MM.1S (cell line): ENCODE measurements around the gene HRK.

ENCODE experiments used
- DNase-seq: peaks from one replicate; pipeline ENCODE4 v3.0.0-alpha.2; 2015
- H2AFZ ChIP-seq: fragments of 300-600 bp; sonication (generic); 2 replicates; pipeline ENCODE4 v1.6.0; 2016; ENCODE audit warnings: antibody characterized with exemption, low read length
- H3F3A ChIP-seq: fragments of 300-600 bp; sonication (generic); 2 replicates; pipeline ENCODE4 v1.6.1; 2016; ENCODE audit warnings: mild to moderate bottlenecking, antibody characterized with exemption, low read length, moderate library complexity, mixed read lengths; ENCODE audit not compliant: insufficient read depth
- H3K27ac ChIP-seq: fragments of 300-600 bp; sonication (generic); 2 replicates; pipeline ENCODE4 v1.5.1; 2016; ENCODE audit warnings: mild to moderate bottlenecking, low read length
- H3K27me3 ChIP-seq: fragments of 300-600 bp; sonication (generic); replicated peaks from 2 replicates; pipeline ENCODE4 v1.6.0; 2016; ENCODE audit warnings: low read length; ENCODE audit not compliant: insufficient read depth
- H3K36me3 ChIP-seq: fragments of 300-600 bp; sonication (generic); replicated peaks from 2 replicates; pipeline ENCODE4 v1.6.1; 2016; ENCODE audit warnings: mild to moderate bottlenecking, low read length, mixed read lengths; ENCODE audit not compliant: insufficient read depth
- H3K4me1 ChIP-seq: fragments of 300-600 bp; sonication (generic); 2 replicates; pipeline ENCODE4 v1.6.1; 2016; ENCODE audit warnings: low read length, mixed read lengths
- H3K4me2 ChIP-seq: fragments of 300-600 bp; sonication (generic); 2 replicates; pipeline ENCODE4 v1.6.0; 2016; ENCODE audit warnings: low read depth, low read length
- H3K4me3 ChIP-seq: fragments of 300-600 bp; sonication (generic); 2 replicates; pipeline ENCODE4 v1.5.1; 2016; ENCODE audit warnings: low read length, mixed read lengths
- H3K79me2 ChIP-seq: fragments of 300-600 bp; sonication (generic); 2 replicates; pipeline ENCODE4 v1.6.1; 2016; ENCODE audit warnings: mixed run types, low read length, mixed read lengths
- H3K9ac ChIP-seq: fragments of 300-600 bp; sonication (generic); 2 replicates; pipeline ENCODE4 v1.6.1; 2016; ENCODE audit warnings: low read length, mixed read lengths
- H3K9me2 ChIP-seq: fragments of 300-600 bp; sonication (generic); replicated peaks from 2 replicates; pipeline ENCODE4 v1.6.1; 2016; ENCODE audit warnings: mild to moderate bottlenecking, low read length, mixed read lengths; ENCODE audit not compliant: insufficient read depth
- H3K9me3 ChIP-seq: fragments of 300-600 bp; sonication (generic); replicated peaks from 2 replicates; pipeline ENCODE4 v1.6.1; 2016; ENCODE audit warnings: mild to moderate bottlenecking, low read length, mixed read lengths; ENCODE audit not compliant: insufficient read depth
- H4K20me1 ChIP-seq: fragments of 300-600 bp; sonication (generic); 2 replicates; pipeline ENCODE4 v1.6.1; 2016; ENCODE audit warnings: mild to moderate bottlenecking, low read length, moderate library complexity, mixed read lengths; ENCODE audit not compliant: insufficient read depth
- CTCF ChIP-seq: fragments of 300-600 bp; sonication (generic); IDR thresholded peaks from 2 replicates; pipeline ENCODE4 v1.5.1; 2016; ENCODE audit warnings: antibody characterized with exemption, low read length, mixed read lengths
- EZH2 ChIP-seq: fragments of 300-600 bp; sonication (generic); optimal IDR thresholded peaks from 2 replicates; pipeline ENCODE3; 2017; ENCODE audit warnings: low read depth, mild to moderate bottlenecking, antibody characterized with exemption, low read length, mixed read lengths
- EZH2phosphoT487 ChIP-seq: fragments of 300-600 bp; sonication (generic); IDR thresholded peaks from 2 replicates; pipeline ENCODE4 v1.6.1; 2018; ENCODE audit warnings: antibody characterized with exemption, low read length

HRK gene

GRCh38 chr12:116807546-116807945 lies 73.7 kb downstream of the HRK start:
- DNase-seq, result no peak
- Histone ChIP-seq H3K9me3 (no peaks in the 10 kb centered on the region), H3K9me2 (no peaks in the 10 kb centered on the region), H3K79me2 (no peaks in the 10 kb centered on the region), H3K4me2 (no peak overlapping the region), H3K9ac (no peak overlapping the region), H3F3A (peaks cover 11% of the 10 kb centered on the region), H3K27ac (no peak overlapping the region), H3K36me3 (no peaks in the 10 kb centered on the region), H3K4me3 (no peak overlapping the region), H2AFZ (no peak overlapping the region), H3K27me3 (no peaks in the 10 kb centered on the region), H4K20me1 (no peaks in the 10 kb centered on the region), H3K4me1 (peaks cover 15% of the 10 kb centered on the region)
- no peak for TF ChIP-seq EZH2
- TF ChIP-seq EZH2phosphoT487, result no peak
- no peak for TF ChIP-seq CTCF

GRCh38 chr12:116806845-116807440 lies 74.3 kb downstream of the HRK start:
- H3K9me2 ChIP-seq, result no peaks in the 10 kb centered on the region
- no peak overlapping the region for H3K9ac ChIP-seq
- no peaks in the 10 kb centered on the region for H3K9me3 ChIP-seq
- DNase-seq, result no peak
- peaks cover 18% of the 10 kb centered on the region for H3K4me1 ChIP-seq
- H4K20me1 ChIP-seq, result no peaks in the 10 kb centered on the region
- no peak for TF ChIP-seq EZH2phosphoT487
- TF ChIP-seq CTCF, result no peak
- TF ChIP-seq EZH2, result no peak
- H3K27me3 ChIP-seq, result no peaks in the 10 kb centered on the region
- no peaks in the 10 kb centered on the region for H3K79me2 ChIP-seq
- H3K4me3 ChIP-seq, result no peak overlapping the region
- no peak overlapping the region for H3K4me2 ChIP-seq
- no peak overlapping the region for H2AFZ ChIP-seq
- H3K27ac ChIP-seq, result no peak overlapping the region
- no peaks in the 10 kb centered on the region for H3K36me3 ChIP-seq
- H3F3A ChIP-seq, result peaks cover 11% of the 10 kb centered on the region
